Activated CD4-positive, CD25-positive, alpha-beta regulatory T cell treated with anti-CD3 and anti-CD28 coated beads, Interleukin-2, amount 50 U/mL, for 16 hours (primary cell): ENCODE data around the gene NPLOC4.
"Not testable (repeated sequence)": the region's sequence is repeated elsewhere in the genome, so short reads cannot be mapped to it uniquely, and the experiment has no call there.

Experiments
- DNase-seq: peaks from one replicate; pipeline ENCODE4 v3.0.0-alpha.2; 2020; ENCODE audit warnings: low read depth, low spot score

The NPLOC4 gene

DNA sequence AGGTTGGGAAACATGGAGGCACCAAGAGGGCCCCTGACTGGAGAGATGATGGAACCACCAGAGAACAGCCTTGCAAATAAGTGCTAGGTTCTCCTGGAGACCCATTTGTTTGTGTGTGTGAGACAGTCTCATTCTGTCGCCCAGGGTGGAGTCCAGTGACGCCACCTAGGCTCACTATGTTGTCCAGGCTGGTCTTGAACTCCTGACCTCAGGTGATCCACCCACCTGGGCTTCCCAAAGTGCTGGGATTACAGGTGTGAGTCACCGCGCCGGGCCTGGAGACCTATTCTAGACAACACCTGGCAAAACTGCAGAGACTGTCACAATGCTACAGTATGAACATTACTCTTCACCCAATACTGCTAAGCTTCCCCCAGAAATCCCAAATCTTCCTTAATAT lies 1.5 kb downstream of the NPLOC4 start:
- DNase-seq, result no peak

DNA sequence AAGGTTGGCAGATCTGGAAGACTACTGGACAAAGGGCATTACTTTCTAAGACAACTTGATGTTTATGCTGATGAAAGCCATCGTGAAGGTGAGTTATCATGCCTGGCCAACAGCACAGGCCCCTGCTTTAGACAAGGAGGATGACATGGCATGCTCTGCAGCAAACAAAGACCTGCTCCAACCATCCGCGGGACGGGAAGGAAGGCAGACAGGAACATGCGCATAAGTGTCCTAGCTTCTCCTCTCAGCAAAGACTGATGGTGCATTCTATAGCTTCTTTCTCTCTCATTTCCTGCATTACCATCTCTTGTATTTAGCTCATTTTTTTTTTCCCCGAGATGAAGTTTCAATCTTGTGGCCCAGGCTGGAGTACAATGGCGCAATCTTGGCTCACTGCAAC lies 5.4 kb downstream of the NPLOC4 start:
- DNase-seq, result no peak

DNA sequence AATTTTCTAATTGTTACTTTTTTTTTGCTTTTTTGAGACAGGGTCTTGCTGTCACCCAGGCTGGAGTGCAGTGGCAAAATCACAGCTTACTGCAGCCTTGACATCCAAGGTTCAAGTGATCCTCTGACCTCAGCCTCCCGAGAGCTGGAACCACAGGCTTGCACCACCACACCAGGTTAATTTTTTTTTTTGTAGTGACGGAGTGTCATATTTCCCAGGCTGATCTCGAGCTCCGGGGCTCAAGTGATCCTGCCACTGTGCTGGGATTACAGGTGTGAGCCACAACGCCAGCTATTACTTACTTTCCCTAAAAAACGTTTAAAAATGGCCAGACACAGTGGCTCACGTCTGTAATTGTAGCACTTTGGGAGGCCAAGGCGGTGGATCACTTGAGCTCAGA lies 6.6 kb downstream of the NPLOC4 start:
- DNase-seq, result no peak

DNA sequence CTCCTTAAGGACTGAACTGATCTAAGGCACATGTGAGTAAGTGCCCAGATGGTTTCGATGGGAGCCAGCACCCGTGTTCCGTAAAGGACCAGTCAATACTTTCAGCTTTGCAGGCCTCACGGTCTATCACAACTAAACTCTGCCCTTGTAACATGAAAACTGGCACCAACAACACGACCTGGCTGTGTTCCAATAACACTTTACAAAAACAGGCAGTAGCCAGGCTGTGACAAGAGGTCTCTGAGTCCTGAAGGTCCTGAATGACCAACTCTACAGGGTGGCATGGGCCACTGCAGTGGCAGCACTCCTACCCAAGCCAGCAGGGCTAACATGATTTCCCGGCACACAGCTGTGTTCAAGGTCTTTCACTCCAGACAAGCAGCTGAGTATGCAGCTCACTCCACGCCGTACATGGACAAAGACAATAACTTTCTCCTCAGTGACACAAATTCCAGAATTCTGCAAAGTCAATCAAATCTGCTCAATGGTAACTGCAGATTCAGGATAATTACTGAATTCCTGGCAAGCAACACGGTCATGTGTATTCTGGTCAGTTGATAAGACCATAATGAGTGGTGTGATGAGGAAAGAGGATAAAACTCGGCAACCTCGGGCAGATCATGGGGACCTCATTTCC lies 15.3 kb downstream of the NPLOC4 start:
- no peak for DNase-seq

DNA sequence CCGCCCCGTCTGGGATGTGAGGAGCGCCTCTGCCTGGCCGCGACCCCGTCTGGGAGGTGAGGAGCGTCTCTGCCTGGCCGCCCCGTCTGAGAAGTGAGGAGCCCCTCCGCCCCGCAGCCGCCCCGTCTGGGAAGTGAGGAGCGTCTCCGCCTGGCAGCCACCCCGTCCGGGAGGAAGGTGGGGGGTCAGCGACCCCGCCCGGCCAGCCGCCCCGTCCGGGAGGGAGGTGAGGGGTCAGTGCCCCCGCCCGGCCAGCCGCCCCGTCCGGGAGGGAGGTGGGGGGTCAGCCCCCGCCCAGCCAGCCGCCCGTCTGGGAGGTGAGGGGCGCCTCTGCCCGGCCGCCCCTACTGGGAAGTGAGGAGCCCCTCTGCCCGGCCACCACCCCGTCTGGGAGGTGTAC lies 18.6 kb downstream of the NPLOC4 start:
- not testable (repeated sequence) for DNase-seq

DNA sequence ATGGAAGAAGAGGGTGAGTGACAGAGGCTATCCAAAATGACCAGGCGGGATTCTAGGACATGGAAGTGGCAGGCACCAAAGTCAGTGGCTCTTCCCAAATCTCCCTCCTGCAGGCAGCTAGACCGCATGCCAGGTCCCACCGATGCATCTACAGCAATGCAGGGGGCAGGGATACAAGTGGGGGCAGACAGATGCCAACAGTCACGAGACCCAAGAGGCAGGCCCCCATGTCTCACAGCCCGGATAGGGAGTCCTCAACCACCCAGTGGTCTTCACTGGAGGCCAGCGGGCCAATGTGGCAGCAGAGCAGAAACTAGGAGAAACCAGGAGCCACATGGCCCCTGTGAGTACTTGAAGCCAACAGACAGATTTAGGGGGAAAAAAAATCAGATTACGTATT lies 20.0 kb downstream of the NPLOC4 start:
- no peak for DNase-seq

DNA sequence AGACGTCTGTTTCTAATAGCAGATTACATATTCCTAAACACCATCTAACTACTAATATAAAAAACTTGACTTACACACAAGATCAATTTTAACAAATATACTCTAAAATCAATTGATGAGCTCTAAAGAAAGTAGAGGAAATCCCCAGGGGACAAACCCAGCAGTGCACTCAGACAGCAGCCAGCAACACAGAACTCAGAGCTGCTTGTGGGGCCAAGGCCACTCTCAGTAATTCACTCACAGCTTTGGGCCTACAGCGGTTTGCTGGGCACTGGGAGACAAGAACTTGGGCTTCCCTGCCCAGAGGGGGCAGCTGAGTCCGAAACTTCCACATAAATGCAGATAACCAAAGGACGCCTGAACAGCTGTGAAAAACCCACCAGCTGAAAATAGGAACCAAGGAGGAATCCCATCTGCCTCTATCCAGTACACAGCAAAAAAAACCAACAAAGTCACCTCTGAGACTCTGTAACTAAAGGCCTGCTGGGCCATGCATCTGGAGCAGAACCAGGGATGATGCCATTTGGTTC lies 21.4 kb downstream of the NPLOC4 start:
- no peak for DNase-seq

DNA sequence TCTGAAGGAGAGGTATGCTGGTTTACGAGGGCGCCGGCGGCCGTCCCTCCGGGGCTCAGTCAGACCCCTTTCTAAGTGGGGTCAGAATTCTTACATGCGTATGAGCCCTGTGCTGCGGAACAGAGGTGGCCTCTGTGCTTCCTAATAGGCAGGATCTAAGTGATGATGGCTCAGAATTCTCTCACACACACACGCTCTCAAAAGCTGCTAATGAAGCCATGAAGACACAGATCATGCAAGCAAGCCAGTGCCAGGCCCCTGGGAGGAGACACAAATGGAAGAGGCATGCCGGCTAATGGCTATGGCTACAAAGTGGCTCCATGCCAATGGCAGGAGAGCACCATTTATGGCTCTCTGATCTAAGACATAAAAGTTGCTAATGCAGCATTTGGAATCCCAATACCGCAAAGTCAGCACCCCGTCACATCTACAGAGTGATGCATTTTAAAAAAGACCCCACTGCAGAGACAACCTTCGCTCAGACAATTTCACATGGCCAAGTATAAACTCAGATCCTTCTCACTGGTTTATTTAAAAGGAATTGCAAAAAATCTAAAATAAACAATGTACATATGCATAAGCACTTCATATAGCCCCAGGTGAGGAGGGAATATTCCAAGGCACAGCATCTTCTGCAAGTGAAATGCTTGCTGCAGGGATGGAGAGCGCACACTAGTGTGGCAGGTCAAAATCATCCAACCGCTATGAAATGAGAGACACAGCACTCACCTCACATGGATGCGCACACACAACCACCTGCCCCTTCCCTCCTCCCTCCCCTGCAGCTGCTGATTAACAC lies 24.5 kb downstream of the NPLOC4 start:
- DNase-seq, result no peak

DNA sequence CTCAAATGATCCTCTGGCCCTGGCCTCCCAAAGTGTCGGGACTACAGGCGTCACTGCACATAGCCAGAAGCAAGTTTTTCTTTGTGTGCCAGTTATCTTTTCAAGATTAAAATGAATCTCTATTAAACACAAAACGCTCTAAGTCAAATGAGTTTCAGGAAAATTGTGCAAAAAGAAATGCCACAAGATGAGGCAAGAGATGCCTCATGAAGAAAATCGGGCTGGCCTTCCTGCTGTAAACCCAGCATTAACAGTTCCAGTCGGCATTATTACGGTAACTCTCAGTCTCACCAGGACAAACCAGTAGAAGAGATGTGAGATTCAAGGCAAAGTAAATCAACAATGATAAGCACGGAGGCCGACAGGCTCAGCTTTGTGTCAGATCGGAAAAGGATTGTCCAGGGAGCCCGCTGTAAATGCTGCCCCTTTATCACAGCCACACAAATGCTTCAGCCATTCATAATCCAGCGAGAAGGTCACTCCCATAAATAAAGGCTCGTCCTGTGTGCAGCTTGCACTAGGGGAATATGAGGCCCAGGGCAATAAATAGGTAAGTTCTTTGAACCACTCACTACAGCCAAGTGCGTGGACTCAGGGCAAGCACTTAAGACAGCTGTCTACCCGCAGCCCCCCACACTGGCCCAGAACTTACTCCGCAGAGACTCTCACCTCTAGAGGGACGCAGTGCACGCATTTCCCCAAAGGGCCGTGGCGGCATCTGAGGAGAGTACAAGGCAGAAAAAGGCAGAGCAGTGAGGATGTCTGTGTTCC lies 27.2 kb downstream of the NPLOC4 start:
- no peak for DNase-seq

DNA sequence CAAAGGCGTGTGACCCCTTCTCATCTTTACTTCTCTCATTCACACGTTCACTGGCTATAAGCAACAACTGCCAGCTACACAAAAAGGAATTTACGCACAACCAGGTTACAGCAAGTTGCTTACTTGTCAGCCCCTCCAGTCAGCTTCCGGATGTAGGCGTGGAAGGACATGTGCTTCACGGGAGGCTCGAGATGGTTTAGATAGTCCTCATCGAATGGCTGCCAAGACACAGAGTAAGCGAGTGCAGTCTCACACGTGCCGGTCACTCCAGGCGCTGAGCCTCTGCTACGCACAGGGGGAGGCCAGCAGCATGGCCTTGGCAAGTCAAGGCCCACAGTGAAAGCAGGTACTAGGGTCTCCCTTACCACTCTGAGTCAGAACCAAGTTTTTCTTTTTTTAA lies 28.3 kb downstream of the NPLOC4 start:
- no peak for DNase-seq

DNA sequence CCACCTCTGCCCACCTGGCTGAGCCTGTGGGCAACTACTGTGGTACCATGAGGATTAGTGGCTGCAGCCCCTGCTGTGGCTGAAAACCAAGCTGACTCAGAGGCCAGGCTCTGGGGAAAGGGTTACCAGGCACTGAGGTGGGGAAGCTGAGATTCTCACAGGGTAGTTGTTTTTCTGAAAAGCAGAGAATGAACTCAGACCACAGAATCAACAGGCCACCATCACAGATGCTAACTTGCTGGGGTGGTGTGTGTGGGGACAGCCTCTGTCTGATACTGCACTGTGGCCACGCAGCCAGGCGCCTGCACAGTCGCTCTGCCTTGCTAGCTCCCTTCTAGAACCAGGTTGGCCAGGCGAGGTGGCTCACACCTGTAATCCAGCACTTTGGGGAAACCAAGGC lies 28.8 kb downstream of the NPLOC4 start:
- DNase-seq, result no peak

DNA sequence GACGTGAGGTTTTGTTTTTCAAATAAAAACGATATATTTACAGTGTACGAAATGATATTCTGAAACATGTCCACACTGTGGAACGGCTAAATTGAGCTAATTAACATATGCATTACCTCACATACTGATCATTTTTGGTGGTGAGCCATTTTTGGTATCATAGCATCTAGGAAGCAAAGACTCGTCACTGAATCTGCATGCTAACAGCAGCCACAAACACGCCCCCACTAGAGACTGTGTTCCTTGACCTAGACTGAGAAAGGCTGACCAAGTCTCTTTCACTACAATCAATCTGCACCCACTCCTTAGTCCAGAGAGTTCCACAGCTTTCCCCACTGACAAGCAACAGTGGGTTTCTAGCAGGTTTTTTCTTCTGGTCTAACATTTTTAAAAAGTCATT lies 29.5 kb downstream of the NPLOC4 start:
- DNase-seq, result no peak

DNA sequence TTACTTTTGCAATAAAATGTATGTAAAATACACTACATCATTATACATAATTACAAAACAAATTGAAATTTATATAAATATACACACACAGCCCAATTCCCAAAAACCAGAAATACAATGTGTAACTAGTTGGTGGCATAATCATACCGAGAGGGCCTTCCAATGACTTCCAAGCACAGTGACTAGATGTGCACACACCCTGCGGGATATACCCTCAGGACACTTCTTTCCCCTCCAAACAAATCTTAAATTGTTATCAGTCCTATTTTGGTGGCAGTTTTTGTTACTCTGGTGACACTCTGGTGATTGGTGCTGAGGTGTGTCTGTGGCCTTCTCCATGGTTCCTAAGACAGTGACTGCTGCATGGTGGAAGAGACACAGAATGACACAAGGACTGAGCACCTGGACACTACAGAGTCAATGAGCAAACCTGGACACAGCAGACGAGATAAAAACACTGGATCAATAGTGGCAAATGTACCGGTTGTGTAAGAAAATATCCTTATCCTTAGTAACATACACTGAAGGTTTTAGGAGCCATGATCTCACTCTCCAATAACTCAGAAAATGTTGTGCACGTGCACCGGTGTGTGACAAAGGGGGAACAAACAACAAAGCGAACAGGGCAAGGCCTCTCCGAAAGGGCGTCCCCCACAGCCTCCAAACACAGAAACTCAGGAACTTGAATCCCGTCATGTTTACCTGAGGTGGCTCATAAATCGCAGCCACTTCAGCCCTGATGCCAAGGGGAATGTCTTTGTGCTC lies 32.9 kb downstream of the NPLOC4 start:
- DNase-seq, result no peak

DNA sequence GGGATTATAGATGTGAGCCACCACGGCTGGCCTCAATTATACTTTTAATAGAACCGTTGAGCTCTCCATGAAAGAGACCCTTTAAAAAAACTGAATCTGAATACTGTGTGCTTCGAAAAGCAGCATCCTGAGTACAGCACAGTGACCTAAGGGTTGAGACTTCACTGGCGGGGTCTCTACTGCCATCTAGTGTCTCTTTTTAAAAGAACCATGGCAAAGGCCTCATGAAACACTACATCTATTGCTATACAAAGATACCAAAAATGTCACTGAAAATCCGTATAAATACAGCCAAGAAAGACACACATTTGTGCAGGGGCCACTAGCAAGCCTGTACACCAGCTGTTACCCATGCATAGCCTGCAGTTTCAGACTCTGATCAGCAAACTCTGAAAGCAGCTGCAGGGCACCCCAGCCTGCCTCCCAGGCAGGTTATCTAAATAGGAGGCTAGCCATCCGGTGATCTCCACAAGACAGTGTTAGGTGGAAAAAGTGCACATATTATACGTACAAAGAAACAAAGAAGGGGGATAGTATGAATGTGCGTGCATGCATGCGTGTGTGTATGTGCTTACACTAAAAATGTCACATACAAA lies 35.3 kb downstream of the NPLOC4 start:
- DNase-seq, result peak; percentile 13

DNA sequence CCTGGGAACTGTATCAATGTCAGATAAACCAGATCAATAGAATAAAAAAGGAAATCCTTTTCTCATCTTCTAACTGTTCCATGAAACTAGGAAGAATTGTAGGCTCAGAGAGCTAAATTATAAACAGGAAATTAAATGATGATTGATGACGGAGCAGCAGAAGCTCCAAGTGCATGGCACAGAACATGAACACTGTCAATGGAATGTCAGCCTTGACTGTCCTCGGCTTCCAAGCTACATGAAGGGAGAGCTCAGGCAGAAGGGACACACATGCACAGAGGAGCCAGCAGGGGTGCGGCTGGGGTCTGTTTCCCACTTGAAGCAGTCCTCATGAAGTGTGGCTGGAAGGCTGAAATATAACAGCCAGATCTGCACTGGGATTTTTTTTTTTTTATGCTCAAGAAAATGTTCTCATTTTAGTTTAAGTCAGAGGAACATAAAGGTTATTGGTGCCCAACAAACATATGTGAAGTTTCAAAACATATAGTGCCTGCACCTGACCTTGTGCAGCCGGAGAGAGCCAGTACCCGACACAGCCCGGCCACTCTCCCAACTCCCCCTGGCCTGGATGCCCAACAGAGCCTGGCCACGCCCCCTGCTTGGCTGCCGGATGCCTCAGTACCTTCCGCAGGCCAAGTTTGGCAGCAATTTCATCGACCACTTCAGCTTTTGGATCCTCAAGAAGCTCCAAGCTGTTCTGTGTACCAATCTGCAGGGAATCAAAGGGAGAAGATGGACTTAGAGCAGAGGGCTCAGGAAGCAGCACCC lies 37.0 kb downstream of the NPLOC4 start:
- no peak for DNase-seq

DNA sequence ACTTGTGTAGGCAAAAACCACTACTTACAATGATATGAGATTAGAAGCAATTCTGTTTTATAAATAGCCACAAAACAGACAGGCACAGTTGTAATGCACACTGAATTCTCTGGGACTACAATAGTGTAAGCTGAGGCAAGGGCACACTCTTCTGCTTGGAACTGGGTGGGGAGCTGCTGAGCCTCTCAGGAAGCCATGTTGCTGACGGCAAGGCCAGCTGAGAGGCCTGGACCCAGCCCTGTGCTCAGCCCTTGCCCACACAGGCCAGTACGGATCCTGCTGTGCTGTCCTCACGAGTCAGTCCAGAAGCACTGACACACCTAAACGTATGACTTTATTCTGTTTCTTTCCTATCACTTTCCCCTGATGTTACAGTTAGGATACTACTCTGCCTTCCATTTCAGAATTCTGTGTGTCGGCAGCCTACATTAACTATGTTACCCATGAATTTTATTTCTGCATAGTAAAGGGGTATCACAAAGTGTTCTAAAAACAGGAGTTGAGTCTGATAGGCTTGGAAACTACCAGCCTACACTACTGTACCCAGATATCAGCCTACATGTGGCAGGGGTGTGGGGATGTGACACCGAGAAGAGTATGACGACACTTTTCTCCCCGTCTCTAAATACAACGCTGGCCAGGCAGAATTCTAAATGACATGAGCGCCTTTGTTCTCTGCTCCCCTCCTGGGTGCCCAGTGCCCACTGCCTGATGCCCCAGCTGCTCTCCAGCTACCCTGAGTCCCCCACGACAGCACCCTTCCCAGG lies 43.6 kb downstream of the NPLOC4 start:
- no peak for DNase-seq

DNA sequence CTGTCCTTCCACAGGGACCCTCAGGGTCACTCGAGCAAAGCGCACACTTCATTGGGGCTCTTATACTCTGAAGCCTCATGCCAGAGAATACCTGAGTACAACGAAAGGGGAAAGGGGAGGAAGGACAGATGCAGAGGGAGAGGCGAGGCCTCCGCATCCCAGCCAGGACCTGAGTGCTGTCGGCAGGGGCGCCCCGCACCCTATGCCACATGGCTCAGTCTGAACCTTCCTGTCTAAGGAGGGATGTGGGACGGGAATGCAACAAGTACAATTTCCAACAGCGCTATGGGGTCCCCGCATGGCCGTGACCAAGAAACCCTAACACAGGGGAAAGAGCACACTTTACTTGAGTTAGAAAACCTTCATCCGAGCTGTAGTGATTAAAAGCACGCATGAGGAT lies 44.9 kb downstream of the NPLOC4 start:
- DNase-seq, result no peak

DNA sequence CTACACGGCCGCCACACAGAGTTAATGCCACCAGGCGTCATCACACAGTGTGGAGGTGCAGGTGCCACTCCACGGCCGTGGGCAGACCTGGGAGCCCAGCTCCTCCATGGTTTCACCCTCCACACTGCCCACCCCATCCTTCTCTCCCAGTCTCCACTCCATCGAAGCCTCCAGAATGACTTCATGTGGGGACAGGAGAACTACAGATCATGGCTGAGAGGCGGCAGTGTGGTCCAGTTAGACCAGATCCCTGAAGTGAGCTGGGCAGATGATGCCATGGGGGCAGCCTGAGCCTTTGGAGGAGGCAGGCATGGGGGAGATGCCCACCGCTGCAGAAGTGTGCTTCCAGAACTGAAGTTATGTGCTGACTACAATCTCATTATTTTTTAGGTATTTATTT lies 46.8 kb downstream of the NPLOC4 start:
- no peak for DNase-seq

DNA sequence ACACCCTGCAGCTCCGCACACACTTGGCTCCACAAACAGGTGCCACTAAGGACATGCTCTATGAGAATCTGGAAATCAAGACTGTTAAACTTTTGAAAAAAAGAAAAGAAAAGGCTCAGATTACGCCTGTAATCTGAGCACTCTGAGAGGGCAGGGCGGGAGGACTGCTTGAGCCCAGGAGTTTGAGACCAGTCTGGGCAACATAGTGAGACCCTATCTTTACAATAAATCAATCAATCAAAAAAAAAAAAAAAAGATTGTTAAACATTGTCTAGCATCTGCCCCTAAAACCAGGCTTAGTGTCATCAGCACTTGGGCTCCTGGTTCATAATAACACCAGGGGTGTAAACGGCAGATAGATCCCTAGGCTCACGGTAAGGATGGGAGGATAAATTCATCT lies 47.3 kb downstream of the NPLOC4 start:
- DNase-seq, result no peak

DNA sequence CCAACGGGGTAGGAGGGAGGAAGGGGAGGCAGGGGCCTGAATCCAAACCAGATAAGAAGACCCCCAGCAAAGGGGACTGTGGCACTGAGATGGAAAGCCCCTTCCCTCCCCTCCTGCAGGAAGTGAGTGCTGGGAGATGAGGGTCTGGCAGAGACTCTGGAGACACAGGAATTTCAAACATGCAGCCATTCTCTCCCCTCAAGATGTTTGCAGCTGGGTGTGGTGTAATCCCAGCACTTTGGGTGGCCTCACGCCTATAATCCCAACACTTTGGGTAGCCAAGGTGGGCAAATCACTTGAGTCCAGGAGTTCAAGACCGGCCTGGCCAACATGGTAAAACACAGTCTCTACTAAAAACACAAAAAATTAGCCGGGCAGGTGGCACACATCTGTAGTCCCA lies 50.8 kb downstream of the NPLOC4 start:
- DNase-seq, result no peak
